ENCODE results near the gene COL5A2.

The COL5A2 gene

GRCh38 chr2:189176516-189176915 lies 3.0 kb downstream of the COL5A2 start:
- H3K4me3 ChIP-seq (ENCODE audit: low read depth, low read length): peak overlapping the region; percentile 89
- in situ Hi-C loops (cut with HindIII; ENCODE audit: low sequenced_read_pairs): no loop called here
- TF ChIP-seq, protein P1, sequence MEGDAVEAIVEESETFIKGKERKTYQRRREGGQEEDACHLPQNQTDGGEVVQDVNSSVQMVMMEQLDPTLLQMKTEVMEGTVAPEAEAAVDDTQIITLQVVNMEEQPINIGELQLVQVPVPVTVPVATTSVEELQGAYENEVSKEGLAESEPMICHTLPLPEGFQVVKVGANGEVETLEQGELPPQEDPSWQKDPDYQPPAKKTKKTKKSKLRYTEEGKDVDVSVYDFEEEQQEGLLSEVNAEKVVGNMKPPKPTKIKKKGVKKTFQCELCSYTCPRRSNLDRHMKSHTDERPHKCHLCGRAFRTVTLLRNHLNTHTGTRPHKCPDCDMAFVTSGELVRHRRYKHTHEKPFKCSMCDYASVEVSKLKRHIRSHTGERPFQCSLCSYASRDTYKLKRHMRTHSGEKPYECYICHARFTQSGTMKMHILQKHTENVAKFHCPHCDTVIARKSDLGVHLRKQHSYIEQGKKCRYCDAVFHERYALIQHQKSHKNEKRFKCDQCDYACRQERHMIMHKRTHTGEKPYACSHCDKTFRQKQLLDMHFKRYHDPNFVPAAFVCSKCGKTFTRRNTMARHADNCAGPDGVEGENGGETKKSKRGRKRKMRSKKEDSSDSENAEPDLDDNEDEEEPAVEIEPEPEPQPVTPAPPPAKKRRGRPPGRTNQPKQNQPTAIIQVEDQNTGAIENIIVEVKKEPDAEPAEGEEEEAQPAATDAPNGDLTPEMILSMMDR (IDR thresholded peaks at IDR 0.05; ENCODE audit: low read depth, low read length): no peak
- DNase-seq (ENCODE audit: low read depth, low spot score): peak; percentile 34

DNA sequence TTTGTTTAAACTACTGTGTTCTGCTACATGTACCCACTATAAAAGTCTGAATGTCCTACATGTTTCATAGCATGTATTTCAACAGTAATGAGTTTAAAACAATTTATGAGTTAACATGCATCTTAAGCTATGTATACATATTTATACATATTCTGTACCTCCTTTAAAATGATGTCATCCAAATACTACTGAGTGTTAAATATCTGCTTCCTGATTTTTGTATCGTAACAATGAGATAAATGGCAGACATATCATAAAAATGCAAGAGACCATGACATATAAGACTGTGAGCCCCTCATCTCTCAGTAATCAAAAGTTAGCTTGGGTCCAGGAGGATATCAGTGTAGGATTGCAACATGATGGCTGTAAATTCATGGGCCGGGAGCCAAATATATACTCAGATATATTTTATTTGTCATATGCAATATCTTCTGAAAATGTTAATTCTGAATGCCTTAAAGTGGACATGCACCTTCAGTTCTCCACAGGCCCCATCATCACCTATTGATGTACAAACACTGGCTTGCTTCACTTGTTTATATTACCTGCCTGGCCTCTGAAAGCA lies 3.6 kb downstream of the COL5A2 start:
- TF ChIP-seq, protein P1 (IDR thresholded peaks at IDR 0.05; ENCODE audit: low read depth, low read length): no peak
- H3K4me3 ChIP-seq (ENCODE audit: low read depth, low read length): peak overlapping the region; percentile 89
- DNase-seq (ENCODE audit: low read depth, low spot score): peak; percentile 19
- in situ Hi-C loops (cut with HindIII; ENCODE audit: low sequenced_read_pairs): no loop called here

DNA sequence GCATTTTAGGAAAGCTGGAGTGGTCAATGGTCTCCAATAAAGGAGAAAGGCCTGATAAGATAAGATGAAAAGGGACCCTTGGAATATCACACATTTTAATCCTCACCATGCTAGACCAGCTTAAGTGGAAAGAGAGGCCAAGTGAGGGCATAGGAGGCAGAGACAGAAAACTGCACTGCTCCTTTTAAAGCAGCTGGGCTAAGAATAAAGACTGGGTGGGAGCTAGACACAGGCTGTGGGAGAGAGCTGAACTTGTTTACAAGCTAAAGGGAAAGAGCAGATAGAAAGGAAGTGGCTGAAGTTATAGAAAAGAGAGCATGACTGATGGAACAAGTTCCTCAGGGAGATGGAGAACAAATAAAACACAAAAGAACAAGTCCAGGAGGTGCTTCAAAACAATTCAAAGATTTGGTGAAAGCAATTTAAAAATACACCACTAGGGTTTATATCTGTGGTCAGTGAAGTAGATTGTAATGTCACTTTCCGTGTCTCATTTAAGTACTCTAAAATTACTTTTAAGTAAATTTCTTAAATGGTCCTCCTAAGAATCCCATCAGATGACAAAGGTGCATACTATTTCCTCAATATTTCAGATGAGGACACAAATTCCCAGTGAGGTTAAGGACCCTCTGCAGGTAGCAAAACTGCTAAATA lies 7.5 kb downstream of the COL5A2 start:
- DNase-seq (ENCODE audit: low read depth, low spot score): peak; percentile 16
- TF ChIP-seq, protein P1 (IDR thresholded peaks at IDR 0.05; ENCODE audit: low read depth, low read length): no peak
- H3K4me3 ChIP-seq (ENCODE audit: low read depth, low read length): no peak overlapping the region
- in situ Hi-C loops (cut with HindIII; ENCODE audit: low sequenced_read_pairs): no loop called here

DNA sequence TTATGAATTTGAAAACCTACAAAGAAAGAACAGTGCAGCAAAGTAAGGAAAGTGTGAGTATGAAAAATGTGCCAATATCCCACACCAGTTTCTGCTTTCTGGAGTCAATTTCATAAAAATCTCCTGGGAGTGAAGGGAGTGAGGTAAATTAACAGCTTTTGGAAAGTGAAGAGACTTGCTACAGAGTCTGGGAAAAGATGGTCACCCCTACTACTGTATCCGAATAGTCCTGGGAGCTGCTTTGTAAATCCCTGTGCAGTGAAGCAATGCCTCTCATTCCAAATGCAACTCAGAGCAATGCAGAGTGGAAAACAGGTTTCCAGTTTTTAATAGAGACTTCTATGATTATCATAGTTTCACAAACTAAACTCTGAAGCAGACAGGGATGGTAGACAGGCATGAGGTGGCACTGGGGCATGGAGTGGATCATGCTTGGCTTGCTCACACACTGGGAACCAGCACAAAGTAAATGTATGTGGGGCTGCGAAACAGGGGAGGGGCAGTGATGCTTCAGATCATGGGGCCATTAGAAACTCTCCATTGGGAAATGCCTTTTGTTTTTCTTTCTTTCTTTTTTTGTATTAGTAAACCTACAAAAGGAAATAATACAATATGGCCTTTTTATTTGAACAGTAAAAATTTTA lies 10.6 kb downstream of the COL5A2 start:
- TF ChIP-seq, protein P1 (IDR thresholded peaks at IDR 0.05; ENCODE audit: low read depth, low read length): no peak
- DNase-seq (ENCODE audit: low read depth, low spot score): peak; percentile 1
- in situ Hi-C loops (cut with HindIII; ENCODE audit: low sequenced_read_pairs): no loop called here
- no peak overlapping the region for H3K4me3 ChIP-seq (ENCODE audit: low read depth, low read length)

GRCh38 chr2:189165656-189166380 lies 13.7 kb downstream of the COL5A2 start:
- in situ Hi-C loops (cut with HindIII; ENCODE audit: low sequenced_read_pairs): no loop called here
- DNase-seq (ENCODE audit: low read depth, low spot score): peak; percentile 8
- H3K4me3 ChIP-seq (ENCODE audit: low read depth, low read length): no peak overlapping the region
- TF ChIP-seq, protein P1 (IDR thresholded peaks at IDR 0.05; ENCODE audit: low read depth, low read length): no peak

DNA sequence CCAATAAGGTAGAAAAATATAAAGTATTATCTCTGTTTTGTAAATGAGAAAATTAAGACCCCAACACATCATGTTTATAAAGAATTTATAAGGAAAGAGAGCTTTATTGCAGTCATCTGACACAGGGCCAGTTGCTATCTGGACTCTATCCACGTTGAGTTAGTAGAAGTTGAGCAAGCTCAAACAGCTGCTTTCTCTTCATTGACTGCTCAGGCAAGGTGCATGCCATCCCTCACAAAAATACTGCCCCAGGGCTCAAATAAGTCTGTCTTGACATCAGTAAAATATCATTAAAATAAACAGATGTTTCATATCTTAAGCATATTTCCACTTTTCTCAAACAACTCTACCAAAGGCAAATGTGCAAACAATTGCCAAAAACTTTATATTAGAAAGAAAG lies 14.8 kb downstream of the COL5A2 start:
- in situ Hi-C loops (cut with HindIII; ENCODE audit: low sequenced_read_pairs): no loop called here
- TF ChIP-seq, protein P1 (IDR thresholded peaks at IDR 0.05; ENCODE audit: low read depth, low read length): no peak
- DNase-seq (ENCODE audit: low read depth, low spot score): peak; percentile 50
- H3K4me3 ChIP-seq (ENCODE audit: low read depth, low read length): no peak overlapping the region

Data from astrocyte of the spinal cord (primary cell).